Measurements from ENCODE around the gene REG1A.

The REG1A gene

DNA sequence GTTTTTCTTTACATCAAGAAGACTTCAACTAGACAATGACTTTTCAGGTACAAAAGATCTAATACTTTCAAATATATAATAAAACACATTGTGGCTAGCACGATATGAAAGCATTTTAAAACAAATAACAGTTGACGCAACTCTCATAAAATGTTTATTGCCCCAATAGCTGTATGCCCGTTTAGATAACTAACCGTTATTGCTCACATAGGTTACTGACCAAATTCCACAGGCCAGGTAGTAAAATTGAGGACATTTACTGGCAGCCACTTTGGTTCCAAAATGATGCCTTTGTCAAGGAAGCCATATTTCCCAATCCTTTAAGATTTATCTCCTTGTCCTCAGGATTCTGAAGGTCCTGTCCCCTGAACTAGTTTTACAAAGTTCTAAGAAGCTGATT, 29.6 kb upstream of the REG1A start:
- Histone ChIP-seq H2BK12ac (ENCODE audit: low read length) (no peak overlapping the region), H3K4ac (ENCODE audit: low read length) (no peak overlapping the region), H3K4me3 (ENCODE audit: low read length in 2 of 2) (no peak overlapping the region), H2BK15ac (ENCODE audit: low read length) (no peak overlapping the region), H3K14ac (ENCODE audit: low read length) (no peak overlapping the region), H2AFZ (ENCODE audit: low read length) (no peak overlapping the region), H3K23ac (ENCODE audit: low read depth, low read length, poor library complexity) (no peak overlapping the region), H3K9ac (ENCODE audit: low read depth, low read length, poor library complexity) (no peak overlapping the region), H3K4me1 (ENCODE audit: control insufficient read depth in 2 of 2, insufficient read depth in 1 of 2, low read depth in 1 of 2, low read length in 2 of 2) (no peaks in the 10 kb centered on the region), H3K27me3 (ENCODE audit: control insufficient read depth in 3 of 3, insufficient read depth in 3 of 3, low read depth in 1 of 3, low read length in 3 of 3) (no peaks in the 10 kb centered on the region), H2BK5ac (ENCODE audit: low read length) (no peak overlapping the region), H3K18ac (ENCODE audit: low read length) (no peak overlapping the region), H3K27ac (replicated peaks; ENCODE audit: low read length) (no peak overlapping the region), H4K91ac (ENCODE audit: low read depth, low read length, poor library complexity) (no peak overlapping the region), H3K4me2 (ENCODE audit: insufficient read depth, low read length, poor library complexity, severe bottlenecking) (no peak overlapping the region), H3K36me3 (replicated peaks in 1 of 2; ENCODE audit: control insufficient read depth in 2 of 2, insufficient read depth in 2 of 2, low read length in 2 of 2) (no peaks in the 10 kb centered on the region), H2BK120ac (ENCODE audit: low read depth, low read length) (no peak overlapping the region), H4K8ac (ENCODE audit: low read depth, low read length) (no peak overlapping the region), H3K9me3 (replicated peaks in 1 of 2; ENCODE audit: control insufficient read depth in 2 of 2, insufficient read depth in 1 of 2, low read depth in 1 of 2, low read length in 2 of 2) (peaks cover 0 to 2% of the 10 kb centered on the region in 2 donors), H3K79me1 (ENCODE audit: low read depth, low read length) (no peaks in the 10 kb centered on the region), H2AK5ac (ENCODE audit: low read depth, low read length) (no peak overlapping the region)
- no CpG with 5 or more reads among the region's 4 CpGs for WGBS, 2 donors (ENCODE audit: extremely low coverage in 2 of 2, insufficient read length in 2 of 2, insufficient replicate concordance in 1 of 2)
- no peak for DNase-seq (ENCODE audit: low spot score)

DNA sequence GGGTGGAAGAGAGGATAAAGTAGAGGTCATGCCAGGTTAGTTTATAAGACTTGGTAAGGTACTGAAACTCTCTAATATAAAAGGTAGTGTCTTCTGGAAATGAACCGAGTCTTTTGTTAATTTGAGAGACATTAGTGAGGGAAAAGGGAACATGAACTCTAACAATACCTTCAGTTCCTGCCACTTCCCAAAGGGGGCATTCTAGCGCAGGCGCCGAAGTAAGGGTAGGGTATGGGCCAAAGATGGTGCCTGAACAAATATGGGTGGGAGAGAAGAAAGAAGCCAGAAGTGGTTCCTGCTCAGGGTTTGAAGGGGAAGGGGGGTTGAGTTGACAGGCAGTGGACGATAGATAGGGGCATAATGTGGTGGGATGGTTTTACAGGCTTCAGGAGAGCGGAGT, 22.4 kb upstream of the REG1A start:
- H3K9ac ChIP-seq (ENCODE audit: low read depth, low read length, poor library complexity) = no peak overlapping the region
- no peak overlapping the region for H4K91ac ChIP-seq (ENCODE audit: low read depth, low read length, poor library complexity)
- H3K4me2 ChIP-seq (ENCODE audit: insufficient read depth, low read length, poor library complexity, severe bottlenecking) = no peak overlapping the region

DNA sequence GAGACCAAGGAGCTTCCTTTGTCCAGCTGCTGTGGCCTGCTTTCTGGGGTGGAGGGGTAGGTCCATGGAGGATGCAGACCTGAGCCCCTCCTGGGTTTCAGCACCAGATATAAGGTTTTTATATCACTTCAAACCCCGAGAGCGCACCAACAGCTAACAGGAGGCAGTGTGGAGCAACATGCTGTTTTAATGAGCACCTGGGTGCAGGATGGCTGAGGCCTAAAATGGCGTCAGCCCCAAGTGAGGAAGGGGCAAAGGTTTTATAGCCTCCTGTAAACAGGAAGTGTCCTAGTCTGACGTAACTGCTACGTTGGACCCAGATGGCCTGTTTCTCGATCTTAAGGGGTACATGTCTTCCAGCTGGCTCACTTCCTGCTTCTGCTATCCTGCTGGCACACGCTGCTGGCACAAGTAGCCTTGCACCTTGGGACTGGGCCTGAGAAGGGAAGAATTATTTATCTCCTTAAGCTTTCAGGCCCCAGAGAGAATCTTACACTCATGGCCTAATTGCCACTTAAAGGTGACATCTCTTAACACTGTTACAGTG, 21.1 kb upstream of the REG1A start:
- Histone ChIP-seq H3K14ac (ENCODE audit: low read length) (no peak overlapping the region), H3K9ac (ENCODE audit: low read depth, low read length, poor library complexity) (no peak overlapping the region), H3K4me3 (ENCODE audit: low read length in 2 of 2) (no peak overlapping the region), H3K4me2 (ENCODE audit: insufficient read depth, low read length, poor library complexity, severe bottlenecking) (no peak overlapping the region), H3K4me1 (ENCODE audit: control insufficient read depth in 2 of 2, insufficient read depth in 1 of 2, low read depth in 1 of 2, low read length in 2 of 2) (no peaks in the 10 kb centered on the region), H3K18ac (ENCODE audit: low read length) (no peak overlapping the region), H3K23ac (ENCODE audit: low read depth, low read length, poor library complexity) (no peak overlapping the region), H3K79me1 (ENCODE audit: low read depth, low read length) (no peaks in the 10 kb centered on the region), H2BK5ac (ENCODE audit: low read length) (no peak overlapping the region), H3K27me3 (ENCODE audit: control insufficient read depth in 3 of 3, insufficient read depth in 3 of 3, low read depth in 1 of 3, low read length in 3 of 3) (no peaks in the 10 kb centered on the region), H2AK5ac (ENCODE audit: low read depth, low read length) (no peak overlapping the region), H4K91ac (ENCODE audit: low read depth, low read length, poor library complexity) (no peak overlapping the region), H2BK12ac (ENCODE audit: low read length) (no peak overlapping the region), H2AFZ (ENCODE audit: low read length) (no peak overlapping the region), H2BK120ac (ENCODE audit: low read depth, low read length) (no peak overlapping the region), H2BK15ac (ENCODE audit: low read length) (no peak overlapping the region), H3K4ac (ENCODE audit: low read length) (no peak overlapping the region), H4K8ac (ENCODE audit: low read depth, low read length) (no peak overlapping the region), H3K9me3 (replicated peaks in 1 of 2; ENCODE audit: control insufficient read depth in 2 of 2, insufficient read depth in 1 of 2, low read depth in 1 of 2, low read length in 2 of 2) (peaks cover 0 to 2% of the 10 kb centered on the region in 2 donors), H3K36me3 (replicated peaks in 1 of 2; ENCODE audit: control insufficient read depth in 2 of 2, insufficient read depth in 2 of 2, low read length in 2 of 2) (no peaks in the 10 kb centered on the region), H3K27ac (replicated peaks; ENCODE audit: low read length) (no peak overlapping the region)
- no CpG with 5 or more reads among the region's 7 CpGs for WGBS, 2 donors (ENCODE audit: extremely low coverage in 2 of 2, insufficient read length in 2 of 2, insufficient replicate concordance in 1 of 2)
- DNase-seq (ENCODE audit: low spot score) = no peak

More for the DNA sequence above, 22.4 kb upstream of the REG1A start:
- H3K27ac ChIP-seq (replicated peaks; ENCODE audit: low read length) = no peak overlapping the region
- no peak overlapping the region for H3K23ac ChIP-seq (ENCODE audit: low read depth, low read length, poor library complexity)
- H3K4me1 ChIP-seq (ENCODE audit: control insufficient read depth in 2 of 2, insufficient read depth in 1 of 2, low read depth in 1 of 2, low read length in 2 of 2) = no peaks in the 10 kb centered on the region
- no peak overlapping the region for H2AFZ ChIP-seq (ENCODE audit: low read length)
- H3K18ac ChIP-seq (ENCODE audit: low read length) = no peak overlapping the region
- no peaks in the 10 kb centered on the region for H3K79me1 ChIP-seq (ENCODE audit: low read depth, low read length)
- no peak overlapping the region for H2BK120ac ChIP-seq (ENCODE audit: low read depth, low read length)
- DNase-seq (ENCODE audit: low spot score) = no peak
- no peaks in the 10 kb centered on the region for H3K36me3 ChIP-seq (replicated peaks in 1 of 2; ENCODE audit: control insufficient read depth in 2 of 2, insufficient read depth in 2 of 2, low read length in 2 of 2)
- H2BK15ac ChIP-seq (ENCODE audit: low read length) = no peak overlapping the region
- H3K9me3 ChIP-seq (replicated peaks in 1 of 2; ENCODE audit: control insufficient read depth in 2 of 2, insufficient read depth in 1 of 2, low read depth in 1 of 2, low read length in 2 of 2) = peaks cover 0 to 2% of the 10 kb centered on the region in 2 donors
- H3K14ac ChIP-seq (ENCODE audit: low read length) = no peak overlapping the region
- H3K27me3 ChIP-seq (ENCODE audit: control insufficient read depth in 3 of 3, insufficient read depth in 3 of 3, low read depth in 1 of 3, low read length in 3 of 3) = no peaks in the 10 kb centered on the region
- H3K4me3 ChIP-seq (ENCODE audit: low read length in 2 of 2) = no peak overlapping the region
- no peak overlapping the region for H2BK12ac ChIP-seq (ENCODE audit: low read length)
- WGBS, 2 donors (ENCODE audit: extremely low coverage in 2 of 2, insufficient read length in 2 of 2, insufficient replicate concordance in 1 of 2) = no CpG with 5 or more reads among the region's 6 CpGs
- H2AK5ac ChIP-seq (ENCODE audit: low read depth, low read length) = no peak overlapping the region
- H4K8ac ChIP-seq (ENCODE audit: low read depth, low read length) = no peak overlapping the region
- no peak overlapping the region for H2BK5ac ChIP-seq (ENCODE audit: low read length)
- H3K4ac ChIP-seq (ENCODE audit: low read length) = no peak overlapping the region

DNA sequence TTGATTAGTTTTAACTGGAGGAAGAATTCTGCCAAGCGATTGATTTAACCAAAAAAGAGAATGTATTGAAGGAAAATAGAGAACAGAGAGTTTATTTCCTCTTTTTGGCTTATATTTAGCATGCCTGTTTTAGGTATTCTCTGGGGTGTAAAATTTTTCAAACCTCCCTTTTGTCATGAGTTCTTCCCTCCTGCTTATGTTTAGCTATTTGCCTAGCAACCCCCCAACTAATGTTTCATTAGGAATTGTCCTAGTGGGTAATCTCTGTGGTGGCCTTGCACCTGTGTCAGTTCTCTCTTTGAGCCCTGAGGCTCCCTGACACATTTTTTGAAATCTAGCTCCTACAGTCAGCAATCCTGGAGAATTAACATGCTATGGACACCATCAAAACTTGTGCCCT, 20.0 kb upstream of the REG1A start:
- Histone ChIP-seq H2BK15ac (ENCODE audit: low read length) (no peak overlapping the region), H4K8ac (ENCODE audit: low read depth, low read length) (no peak overlapping the region), H3K4me3 (ENCODE audit: low read length in 2 of 2) (no peak overlapping the region), H3K18ac (ENCODE audit: low read length) (no peak overlapping the region), H3K4me2 (ENCODE audit: insufficient read depth, low read length, poor library complexity, severe bottlenecking) (no peak overlapping the region), H3K27me3 (ENCODE audit: control insufficient read depth in 3 of 3, insufficient read depth in 3 of 3, low read depth in 1 of 3, low read length in 3 of 3) (no peaks in the 10 kb centered on the region), H3K9me3 (replicated peaks in 1 of 2; ENCODE audit: control insufficient read depth in 2 of 2, insufficient read depth in 1 of 2, low read depth in 1 of 2, low read length in 2 of 2) (peaks cover 0 to 2% of the 10 kb centered on the region in 2 donors), H2BK12ac (ENCODE audit: low read length) (no peak overlapping the region), H3K4ac (ENCODE audit: low read length) (no peak overlapping the region), H3K23ac (ENCODE audit: low read depth, low read length, poor library complexity) (no peak overlapping the region), H3K36me3 (replicated peaks in 1 of 2; ENCODE audit: control insufficient read depth in 2 of 2, insufficient read depth in 2 of 2, low read length in 2 of 2) (no peaks in the 10 kb centered on the region), H3K4me1 (ENCODE audit: control insufficient read depth in 2 of 2, insufficient read depth in 1 of 2, low read depth in 1 of 2, low read length in 2 of 2) (no peaks in the 10 kb centered on the region), H3K9ac (ENCODE audit: low read depth, low read length, poor library complexity) (no peak overlapping the region), H2AFZ (ENCODE audit: low read length) (no peak overlapping the region), H3K14ac (ENCODE audit: low read length) (no peak overlapping the region), H3K27ac (replicated peaks; ENCODE audit: low read length) (no peak overlapping the region), H2BK5ac (ENCODE audit: low read length) (no peak overlapping the region), H4K91ac (ENCODE audit: low read depth, low read length, poor library complexity) (no peak overlapping the region), H2BK120ac (ENCODE audit: low read depth, low read length) (no peak overlapping the region), H2AK5ac (ENCODE audit: low read depth, low read length) (no peak overlapping the region), H3K79me1 (ENCODE audit: low read depth, low read length) (no peaks in the 10 kb centered on the region)
- WGBS, 2 donors (ENCODE audit: extremely low coverage in 2 of 2, insufficient read length in 2 of 2, insufficient replicate concordance in 1 of 2) = no CpG with 5 or more reads among the region's 1 CpG
- no peak for DNase-seq (ENCODE audit: low spot score)
